ENCODE results near the gene CARD8. TPM values are rescaled to one million over a fixed set of nuclear protein-coding genes. Genes with fewer than 3 reads are reported as not detected.
A peak's percentile ranks its signal among the peaks of the same experiment; 100 is the strongest.

CARD8 gene
- polyA plus RNA-seq, 1 donor from 2014 or later, result 23.0 TPM

DNA sequence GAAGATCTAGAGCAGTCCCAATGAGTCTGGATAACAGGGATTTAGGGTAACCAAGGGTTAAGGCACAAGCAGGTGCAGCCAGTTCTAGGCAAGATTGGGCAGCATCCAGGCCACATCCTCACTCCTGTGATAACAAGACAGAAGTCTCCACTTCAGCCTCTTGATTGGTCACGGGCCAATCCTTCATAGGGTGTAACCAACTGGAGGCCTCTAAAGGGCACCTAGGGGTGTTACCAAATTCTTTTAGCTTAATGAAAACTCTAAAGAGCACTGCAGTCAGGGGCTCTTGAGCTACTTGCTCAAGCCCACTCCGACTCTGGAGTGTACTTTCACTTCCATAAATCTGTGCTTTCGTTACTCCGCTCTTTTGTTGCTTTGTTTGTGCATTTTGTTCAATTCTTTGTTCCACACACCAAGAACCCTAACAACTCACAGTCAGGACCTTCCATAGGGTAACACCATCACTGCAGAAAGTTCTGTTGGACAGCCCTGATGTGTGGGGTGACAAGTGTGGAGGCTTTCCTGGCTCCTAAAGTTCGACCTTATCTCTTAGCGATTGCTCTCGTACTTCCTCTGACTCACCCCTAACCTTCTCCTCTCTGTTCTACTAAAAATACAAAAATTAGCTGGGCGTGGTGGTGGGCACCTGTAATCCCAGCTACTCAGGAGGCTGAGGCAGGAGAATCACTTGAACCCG lies 49.2 kb downstream of the CARD8 start:
- H3K36me3 ChIP-seq (ENCODE audit: insufficient read depth, low read length), result no peaks in the 10 kb centered on the region
- H3F3A ChIP-seq (ENCODE audit: insufficient read depth, low read length, poor library complexity, severe bottlenecking), result peaks cover 5% of the 10 kb centered on the region
- no peak overlapping the region for H2AFZ ChIP-seq (ENCODE audit: low read depth, low read length)
- H3K27ac ChIP-seq (ENCODE audit: low read length), result no peak overlapping the region
- no peaks in the 10 kb centered on the region for H3K9me3 ChIP-seq (ENCODE audit: low read length)
- H3K9me2 ChIP-seq (ENCODE audit: insufficient read depth, low read length), result no peaks in the 10 kb centered on the region
- H3K4me3 ChIP-seq (ENCODE audit: low read length), result no peak overlapping the region
- no peaks in the 10 kb centered on the region for H3K27me3 ChIP-seq (ENCODE audit: insufficient read depth, low read depth, low read length)
- H4K20me1 ChIP-seq (ENCODE audit: insufficient read depth), result no peaks in the 10 kb centered on the region
- H3K79me2 ChIP-seq (replicated peaks; ENCODE audit: insufficient read depth, low read length), result no peaks in the 10 kb centered on the region
- no peak overlapping the region for H3K4me2 ChIP-seq (ENCODE audit: low read length)
- H3K9ac ChIP-seq (ENCODE audit: low read length), result no peak overlapping the region
- TF ChIP-seq, protein P1, sequence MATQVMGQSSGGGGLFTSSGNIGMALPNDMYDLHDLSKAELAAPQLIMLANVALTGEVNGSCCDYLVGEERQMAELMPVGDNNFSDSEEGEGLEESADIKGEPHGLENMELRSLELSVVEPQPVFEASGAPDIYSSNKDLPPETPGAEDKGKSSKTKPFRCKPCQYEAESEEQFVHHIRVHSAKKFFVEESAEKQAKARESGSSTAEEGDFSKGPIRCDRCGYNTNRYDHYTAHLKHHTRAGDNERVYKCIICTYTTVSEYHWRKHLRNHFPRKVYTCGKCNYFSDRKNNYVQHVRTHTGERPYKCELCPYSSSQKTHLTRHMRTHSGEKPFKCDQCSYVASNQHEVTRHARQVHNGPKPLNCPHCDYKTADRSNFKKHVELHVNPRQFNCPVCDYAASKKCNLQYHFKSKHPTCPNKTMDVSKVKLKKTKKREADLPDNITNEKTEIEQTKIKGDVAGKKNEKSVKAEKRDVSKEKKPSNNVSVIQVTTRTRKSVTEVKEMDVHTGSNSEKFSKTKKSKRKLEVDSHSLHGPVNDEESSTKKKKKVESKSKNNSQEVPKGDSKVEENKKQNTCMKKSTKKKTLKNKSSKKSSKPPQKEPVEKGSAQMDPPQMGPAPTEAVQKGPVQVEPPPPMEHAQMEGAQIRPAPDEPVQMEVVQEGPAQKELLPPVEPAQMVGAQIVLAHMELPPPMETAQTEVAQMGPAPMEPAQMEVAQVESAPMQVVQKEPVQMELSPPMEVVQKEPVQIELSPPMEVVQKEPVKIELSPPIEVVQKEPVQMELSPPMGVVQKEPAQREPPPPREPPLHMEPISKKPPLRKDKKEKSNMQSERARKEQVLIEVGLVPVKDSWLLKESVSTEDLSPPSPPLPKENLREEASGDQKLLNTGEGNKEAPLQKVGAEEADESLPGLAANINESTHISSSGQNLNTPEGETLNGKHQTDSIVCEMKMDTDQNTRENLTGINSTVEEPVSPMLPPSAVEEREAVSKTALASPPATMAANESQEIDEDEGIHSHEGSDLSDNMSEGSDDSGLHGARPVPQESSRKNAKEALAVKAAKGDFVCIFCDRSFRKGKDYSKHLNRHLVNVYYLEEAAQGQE (IDR thresholded peaks at IDR 0.05; ENCODE audit: borderline replicate concordance), result no peak
- TF ChIP-seq SMC3 (conservative IDR thresholded peaks at IDR 0.05; ENCODE audit: poor library complexity), result no peak
- no peak for TF ChIP-seq TAF1 (IDR thresholded peaks at IDR 0.05; ENCODE audit: low read depth)
- no peak for TF ChIP-seq EP300 (conservative IDR thresholded peaks at IDR 0.05; ENCODE audit: poor library complexity, severe bottlenecking)
- no peak for TF ChIP-seq POLR2AphosphoS5 (IDR thresholded peaks at IDR 0.05)
- no peak for TF ChIP-seq CTCF (IDR thresholded peaks at IDR 0.05; ENCODE audit: poor library complexity, severe bottlenecking)
- TF ChIP-seq RAD21 (conservative IDR thresholded peaks at IDR 0.05), result no peak
- no peak for TF ChIP-seq EZH2 (IDR thresholded peaks at IDR 0.05; ENCODE audit: borderline replicate concordance, insufficient read depth, low read length, poor library complexity, severe bottlenecking)
- no peak for TF ChIP-seq MXI1 (conservative IDR thresholded peaks at IDR 0.05; ENCODE audit: poor library complexity, severe bottlenecking)

DNA sequence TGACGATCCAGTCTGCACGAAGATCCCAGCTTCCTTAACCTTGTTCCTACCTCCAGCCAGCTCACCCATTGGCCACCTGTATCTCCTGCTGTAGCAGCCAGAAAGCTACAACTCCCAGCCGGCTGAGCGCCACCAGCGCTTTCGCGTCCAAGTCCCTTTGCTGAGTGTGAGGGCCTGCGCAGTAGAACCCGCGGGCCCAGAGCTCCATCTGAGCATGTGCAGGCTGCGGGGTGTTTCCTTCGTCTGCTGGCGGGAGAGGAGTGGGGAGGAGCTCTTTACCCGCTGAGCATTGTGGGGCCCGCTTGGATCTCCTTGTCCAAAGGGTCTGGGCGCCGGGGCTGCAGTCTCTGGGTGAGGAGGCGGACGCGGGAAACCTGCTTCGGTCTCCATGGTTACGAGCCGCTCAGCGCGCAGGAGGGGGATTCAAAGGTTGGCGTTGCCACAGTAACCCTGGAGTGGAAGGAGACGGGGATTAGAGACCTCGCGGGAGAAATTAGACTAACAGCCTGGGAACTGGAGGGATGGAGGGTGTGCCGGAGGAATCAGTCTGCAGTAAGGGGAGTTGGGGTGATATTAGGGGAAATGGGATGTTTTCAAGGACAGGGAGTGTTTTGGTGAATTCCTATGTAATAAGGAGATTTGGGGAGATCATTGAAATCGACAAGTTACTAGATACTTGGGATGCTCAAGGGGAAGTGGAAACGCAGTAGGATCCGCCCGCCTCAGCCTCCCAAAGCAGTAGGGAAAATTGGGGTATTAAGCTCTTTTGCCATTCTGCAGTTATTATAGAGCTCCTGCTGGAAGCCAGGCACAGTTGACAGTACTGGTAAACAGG lies 51.7 kb downstream of the CARD8 start:
- Histone ChIP-seq H4K20me1 (ENCODE audit: insufficient read depth) (no peaks in the 10 kb centered on the region), H3K79me2 (replicated peaks; ENCODE audit: insufficient read depth, low read length) (no peaks in the 10 kb centered on the region), H3K4me3 (ENCODE audit: low read length) (peak overlapping the region; percentile 70), H3K9me3 (ENCODE audit: low read length) (no peaks in the 10 kb centered on the region), H3K36me3 (ENCODE audit: insufficient read depth, low read length) (no peaks in the 10 kb centered on the region), H3K27me3 (ENCODE audit: insufficient read depth, low read depth, low read length) (no peaks in the 10 kb centered on the region), H3K27ac (ENCODE audit: low read length) (peak overlapping the region; percentile 90), H3K4me2 (ENCODE audit: low read length) (peak overlapping the region; percentile 89), H3K9me2 (ENCODE audit: insufficient read depth, low read length) (no peaks in the 10 kb centered on the region), H3F3A (ENCODE audit: insufficient read depth, low read length, poor library complexity, severe bottlenecking) (peaks cover 5% of the 10 kb centered on the region), H2AFZ (ENCODE audit: low read depth, low read length) (peak overlapping the region; percentile 16), H3K9ac (ENCODE audit: low read length) (peak overlapping the region; percentile 64)
- peak; percentile 85 for TF ChIP-seq MXI1 (conservative IDR thresholded peaks at IDR 0.05; ENCODE audit: poor library complexity, severe bottlenecking)
- peak; percentile 40 for TF ChIP-seq EP300 (conservative IDR thresholded peaks at IDR 0.05; ENCODE audit: poor library complexity, severe bottlenecking)
- no peak for TF ChIP-seq RAD21 (conservative IDR thresholded peaks at IDR 0.05)
- TF ChIP-seq SMC3 (conservative IDR thresholded peaks at IDR 0.05; ENCODE audit: poor library complexity), result no peak
- TF ChIP-seq TAF1 (IDR thresholded peaks at IDR 0.05; ENCODE audit: low read depth), result peak; percentile 65
- TF ChIP-seq POLR2AphosphoS5 (IDR thresholded peaks at IDR 0.05), result peak; percentile 62
- TF ChIP-seq, protein P1 (IDR thresholded peaks at IDR 0.05; ENCODE audit: borderline replicate concordance), result peak; percentile 74
